HuH-7 (cell line): ENCODE measurements around the gene SRSF4.
"Not testable (repeated sequence)": the region's sequence is repeated elsewhere in the genome, so short reads cannot be mapped to it uniquely, and the experiment has no call there.

Experiments used
- DNase-seq: peaks from one replicate; pipeline ENCODE4 v3.0.0; 2011; ENCODE audit warnings: low spot score

SRSF4 gene

GRCh38 chr1:29181413-29182225, at the start of gene SRSF4:
SRSF4 (minus strand) TSS chr1:29181900; CDS start chr1:29181752, 148 bp downstream.
- peak; percentile 92 for DNase-seq

GRCh38 chr1:29230553-29231378, 49.1 kb upstream of the SRSF4 start, which contains the start of gene MECR:
MECR (minus strand) TSS chr1:29230934; CDS start chr1:29230906, 28 bp downstream.
- DNase-seq: peak; percentile 92

GRCh38 chr1:29230204-29230552, 48.5 kb upstream of the SRSF4 start:
- DNase-seq: no peak

- DNase-seq: no peak
These were observed 45.8 kb upstream of the SRSF4 start for GRCh38 chr1:29227511-29227910.

- no peak for DNase-seq
These were observed 43.7 kb upstream of the SRSF4 start for GRCh38 chr1:29225361-29225760.

GRCh38 chr1:29224356-29224837, 42.7 kb upstream of the SRSF4 start:
- DNase-seq: no peak

GRCh38 chr1:29223521-29223920, 41.8 kb upstream of the SRSF4 start:
- no peak for DNase-seq

- DNase-seq: no peak
These were observed 41.0 kb upstream of the SRSF4 start for GRCh38 chr1:29222686-29223085.

- not testable (repeated sequence) for DNase-seq
These were observed 40.6 kb upstream of the SRSF4 start for GRCh38 chr1:29222260-29222659.

GRCh38 chr1:29221296-29221695, 39.6 kb upstream of the SRSF4 start:
- no peak for DNase-seq

- no peak for DNase-seq
These were observed 36.5 kb upstream of the SRSF4 start for GRCh38 chr1:29218223-29218622.

GRCh38 chr1:29217633-29218032, 35.9 kb upstream of the SRSF4 start:
- no peak for DNase-seq

GRCh38 chr1:29213055-29213454, 31.4 kb upstream of the SRSF4 start:
- DNase-seq: no peak

GRCh38 chr1:29211086-29212030, 29.7 kb upstream of the SRSF4 start:
- no peak for DNase-seq

- DNase-seq: no peak
These were observed 28.8 kb upstream of the SRSF4 start for GRCh38 chr1:29210278-29211085.

- DNase-seq: no peak
These were observed 27.5 kb upstream of the SRSF4 start for GRCh38 chr1:29209173-29209572.

GRCh38 chr1:29208442-29208841, 26.7 kb upstream of the SRSF4 start:
- DNase-seq: no peak

GRCh38 chr1:29202584-29203340, 21.1 kb upstream of the SRSF4 start:
- DNase-seq: peak; percentile 84

- DNase-seq: no peak
These were observed 20.4 kb upstream of the SRSF4 start for GRCh38 chr1:29202053-29202452.

GRCh38 chr1:29201595-29202051, 19.9 kb upstream of the SRSF4 start:
- no peak for DNase-seq
